ENCODE measurements around the gene MYO1E.

Gene MYO1E

GRCh38 chr15:59221511-59222505, 150.9 kb downstream of the MYO1E start:
- DNase-seq = no peak

GRCh38 chr15:59218710-59219109, 154.0 kb downstream of the MYO1E start:
- DNase-seq = no peak

DNA sequence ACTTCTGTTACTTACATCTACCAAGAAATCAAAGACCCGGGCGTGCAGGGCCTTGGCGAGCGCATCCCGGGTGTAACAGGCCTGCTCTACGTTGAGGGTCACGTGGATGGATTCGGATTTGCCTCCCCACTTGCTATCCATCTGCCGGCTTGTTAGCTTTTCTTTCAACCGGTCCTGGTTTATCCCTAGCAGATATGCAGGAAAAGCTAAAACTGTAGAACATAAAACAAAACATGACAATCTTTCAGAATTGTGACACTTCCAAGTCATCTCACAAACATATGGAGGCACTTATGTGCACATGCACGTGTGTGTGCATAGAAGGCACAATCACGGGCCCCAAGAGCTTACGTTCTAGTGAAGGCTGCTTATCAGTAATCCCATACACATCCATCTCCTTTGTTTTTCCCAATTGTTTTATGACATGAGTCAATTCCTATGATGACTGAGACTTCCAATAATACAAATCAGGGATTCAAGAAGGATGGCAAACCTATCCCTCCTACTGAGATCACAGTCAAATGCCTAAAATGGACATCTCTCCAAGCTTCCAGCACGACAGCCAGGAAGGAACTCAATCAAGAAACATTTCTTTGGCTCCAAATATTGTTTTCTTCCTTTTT, 154.7 kb downstream of the MYO1E start:
- DNase-seq = no peak

DNA sequence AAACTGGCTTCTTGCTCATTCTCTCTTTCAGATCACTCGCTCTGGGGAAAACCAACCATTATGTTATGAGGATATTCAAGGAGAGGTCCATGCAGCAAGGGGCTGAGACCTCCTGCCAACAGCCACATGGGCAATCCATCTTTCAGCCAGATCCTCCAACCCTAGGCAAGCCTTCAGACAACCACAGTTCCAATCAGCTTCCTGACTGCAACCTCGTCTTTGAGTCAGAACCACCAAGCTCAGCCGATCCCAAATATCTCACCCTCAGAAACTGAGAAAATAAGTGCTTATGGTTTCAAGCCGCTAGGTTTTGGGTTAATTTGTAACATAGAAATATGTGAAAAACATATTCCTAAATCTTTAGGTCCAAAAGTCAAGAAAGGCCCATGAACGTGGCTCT, 155.8 kb downstream of the MYO1E start:
- no peak for DNase-seq

DNA sequence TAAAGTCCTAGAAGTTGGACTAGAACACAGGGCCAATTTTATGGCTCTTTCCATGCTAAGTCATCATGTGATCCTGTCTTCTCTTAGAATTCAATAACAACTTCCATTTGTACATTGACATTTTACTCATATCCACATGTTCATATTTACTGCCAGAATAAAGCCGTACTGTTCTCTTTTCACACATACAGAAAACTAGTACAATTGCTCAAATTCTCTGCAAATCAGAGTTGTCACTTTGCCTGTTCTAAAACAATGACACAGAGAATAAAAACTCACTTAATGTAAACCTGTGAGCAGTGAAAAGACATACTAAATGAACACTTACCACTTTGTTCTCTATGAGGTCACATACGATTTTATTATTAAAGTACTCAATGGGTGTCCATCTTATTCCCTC, 162.5 kb downstream of the MYO1E start:
- no peak for DNase-seq

- no peak for DNase-seq
Observed at GRCh38 chr15:59208613-59209249, 163.9 kb downstream of the MYO1E start.

DNA sequence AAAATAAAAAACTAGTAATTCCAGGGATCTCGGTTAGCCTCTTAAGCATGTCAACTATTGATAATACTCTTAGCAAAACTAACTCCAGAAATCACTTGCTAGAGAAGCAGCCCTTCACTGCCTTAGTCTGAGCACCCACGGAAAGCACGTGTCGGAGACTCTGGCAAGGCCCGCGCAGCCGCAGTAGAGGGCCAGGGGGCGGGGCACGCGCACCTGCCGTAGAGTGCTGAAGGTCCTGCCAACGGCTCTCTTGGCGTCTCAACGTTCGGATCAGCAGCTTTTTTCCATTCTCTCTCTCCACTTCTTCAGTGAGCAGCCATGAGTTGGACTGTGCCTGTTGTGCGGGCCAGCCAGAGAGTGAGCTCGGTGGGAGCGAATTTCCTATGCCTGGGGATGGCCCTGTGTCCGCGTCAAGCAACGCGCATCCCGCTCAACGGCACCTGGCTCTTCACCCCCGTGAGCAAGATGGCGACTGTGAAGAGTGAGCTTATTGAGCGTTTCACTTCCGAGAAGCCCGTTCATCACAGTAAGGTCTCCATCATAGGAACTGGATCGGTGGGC, 166.0 kb downstream of the MYO1E start, which contains the start of gene LDHAL6B:
Gene LDHAL6B, plus strand, starts transcription at position 221 of the 561 bp plus-strand sequence. Its CDS starts 98 bp downstream, at position 319.
- DNase-seq = no peak

DNA sequence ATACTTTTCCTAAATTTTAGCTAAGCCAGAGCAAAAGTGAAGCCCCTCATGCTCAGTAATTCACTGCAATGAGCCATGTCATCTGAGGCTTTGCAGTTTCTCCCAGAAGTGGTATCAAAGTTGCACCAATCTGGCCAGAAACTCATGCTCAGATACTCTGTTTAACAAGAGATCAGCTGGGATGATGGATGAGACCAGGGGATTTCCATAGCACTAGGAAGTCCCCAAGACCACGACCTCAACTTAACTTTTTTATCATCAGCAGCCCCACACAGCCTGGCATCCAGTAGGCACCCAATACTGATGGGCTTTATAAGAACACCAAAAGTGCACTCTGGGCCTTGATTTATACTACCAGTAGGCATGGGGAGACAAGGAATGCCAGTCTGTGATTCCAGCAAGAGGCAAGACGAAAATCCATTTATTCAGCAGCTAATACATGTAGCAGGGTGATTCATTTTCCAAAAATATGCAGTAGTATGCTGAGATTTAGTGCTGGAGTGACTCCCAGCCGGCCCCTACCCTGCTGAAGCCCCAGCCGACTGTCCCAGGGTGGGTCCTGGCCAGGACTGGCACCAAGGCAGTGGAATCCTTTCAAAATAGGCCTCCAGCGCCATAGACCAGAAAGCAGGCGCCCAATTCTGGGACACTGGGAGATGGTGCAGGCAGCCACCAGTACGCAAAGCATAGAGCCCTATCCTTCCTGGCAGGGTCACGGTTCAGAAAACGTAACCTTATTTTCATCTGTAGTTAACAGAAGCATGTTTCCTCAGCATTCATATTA, 166.6 kb downstream of the MYO1E start:
- DNase-seq = no peak

DNA sequence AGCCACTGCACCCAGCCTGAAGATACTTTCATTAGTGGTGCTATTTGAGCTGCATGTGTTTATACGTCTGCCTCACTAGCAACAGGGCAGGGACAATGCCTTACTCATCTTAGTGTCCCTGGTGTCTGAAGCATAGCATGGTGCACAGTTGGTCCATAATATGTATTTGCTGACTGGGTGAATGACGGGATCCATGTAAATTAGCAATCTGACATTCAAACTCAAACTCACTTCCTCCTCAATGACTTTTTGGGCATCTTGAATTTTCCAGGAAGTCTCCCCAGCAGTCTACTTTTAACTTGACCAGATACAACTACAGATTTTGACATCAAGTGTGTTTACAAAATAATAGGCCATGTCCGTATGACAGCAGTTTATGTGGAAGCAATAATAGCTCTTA, 169.0 kb downstream of the MYO1E start:
- no peak for DNase-seq

- no peak for DNase-seq
Observed at GRCh38 chr15:59203008-59203407, 169.7 kb downstream of the MYO1E start.

DNA sequence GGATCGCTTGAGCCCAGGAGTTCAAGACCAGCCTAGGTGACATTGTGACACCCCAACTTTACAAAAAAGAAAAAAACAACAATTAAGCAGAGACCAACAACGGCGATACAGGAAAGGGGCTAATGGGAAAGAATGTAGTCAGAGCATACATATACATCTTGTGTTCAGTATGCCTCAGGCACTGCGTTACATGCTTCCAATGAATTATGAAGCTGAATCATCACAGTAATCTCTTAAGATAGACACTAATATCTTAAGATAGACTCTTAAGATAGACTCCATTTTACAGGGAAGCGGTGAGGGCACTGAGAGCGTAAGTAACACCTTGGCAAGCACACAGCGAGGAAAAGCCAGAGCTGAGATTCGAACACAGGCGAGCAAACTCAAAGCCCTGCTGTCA, 172.1 kb downstream of the MYO1E start:
- DNase-seq = no peak

DNA sequence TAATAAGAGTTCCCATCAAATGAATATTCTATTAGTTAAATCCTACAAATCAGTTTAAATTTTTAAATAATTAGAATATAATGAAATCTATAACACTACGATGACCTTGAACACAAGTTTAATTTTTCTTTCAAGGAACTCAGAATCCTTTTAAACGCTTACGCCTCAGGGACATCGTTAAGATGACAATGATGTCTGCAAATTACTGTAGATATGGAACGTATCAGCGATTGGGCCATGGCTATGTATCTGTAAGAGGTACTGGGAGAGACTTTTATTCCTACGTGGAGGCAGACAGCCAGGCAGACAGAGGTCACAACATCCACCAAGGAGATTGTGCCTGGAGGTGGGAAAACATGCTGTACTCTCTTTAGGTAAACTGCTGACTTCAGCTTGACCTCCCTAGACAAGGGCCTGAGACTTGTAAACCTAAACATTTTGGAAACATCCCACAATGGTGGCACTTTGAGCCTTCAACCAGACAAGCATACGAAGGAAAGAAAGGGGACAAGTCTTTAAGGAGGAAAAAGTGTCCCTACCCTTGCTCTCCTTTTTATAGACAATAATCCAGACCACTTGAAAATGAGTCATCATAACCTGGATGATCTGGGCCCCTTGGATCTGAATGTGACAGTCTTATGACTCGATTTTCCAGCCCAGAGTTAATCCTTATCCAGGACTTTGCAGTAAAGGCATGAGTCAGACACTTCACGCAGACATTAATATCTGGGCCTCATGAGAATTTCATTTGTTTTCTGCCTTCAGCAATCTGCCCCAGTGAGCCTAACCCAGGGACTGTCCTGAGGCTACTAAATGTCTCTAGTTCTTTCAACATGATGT, 172.8 kb downstream of the MYO1E start:
- no peak for DNase-seq

GRCh38 chr15:59197454-59197853, 175.2 kb downstream of the MYO1E start:
- no peak for DNase-seq

DNA sequence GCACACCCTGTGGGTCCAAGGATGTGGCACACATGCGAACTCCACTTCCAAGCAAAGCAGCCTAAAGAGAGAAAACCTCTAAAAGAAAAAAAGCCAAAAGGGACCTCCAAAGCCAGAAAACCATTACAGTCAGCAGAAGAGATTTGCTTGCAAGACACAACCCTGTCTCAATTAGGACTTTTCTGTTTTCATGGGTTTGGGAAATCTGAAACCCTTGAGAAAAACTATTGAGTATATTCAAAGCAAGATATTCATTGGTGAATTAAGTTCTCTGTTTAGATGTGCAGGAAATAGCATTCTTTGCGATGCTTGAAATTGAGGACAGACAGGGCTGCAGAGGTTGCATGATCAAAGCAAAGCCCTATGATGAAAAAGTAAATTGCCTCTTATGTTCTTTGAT, 176.3 kb downstream of the MYO1E start:
- DNase-seq = no peak

- DNase-seq = no peak
Observed at GRCh38 chr15:59194639-59195325, 177.9 kb downstream of the MYO1E start.

GRCh38 chr15:59191855-59192237, 180.8 kb downstream of the MYO1E start:
- DNase-seq = no peak

DNA sequence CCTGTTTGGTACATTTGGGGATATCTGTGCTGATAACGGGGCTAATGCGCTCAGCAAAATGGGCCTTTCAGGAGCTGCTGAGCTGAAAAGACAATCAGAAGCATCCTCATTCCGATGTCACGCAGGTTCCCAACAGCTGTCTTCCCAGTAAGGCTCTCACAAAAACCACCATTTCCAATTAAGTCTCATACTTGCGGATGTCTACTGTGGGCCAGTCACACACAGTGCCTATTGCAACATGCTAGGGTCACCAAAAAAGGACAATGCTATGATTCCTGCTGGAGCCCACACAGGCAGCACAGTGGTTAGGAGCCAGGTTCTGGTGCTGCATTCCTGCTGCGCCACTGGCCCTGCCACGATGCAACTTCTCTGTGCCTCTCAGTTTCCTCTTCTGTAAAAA, 182.4 kb downstream of the MYO1E start:
- no peak for DNase-seq

DNA sequence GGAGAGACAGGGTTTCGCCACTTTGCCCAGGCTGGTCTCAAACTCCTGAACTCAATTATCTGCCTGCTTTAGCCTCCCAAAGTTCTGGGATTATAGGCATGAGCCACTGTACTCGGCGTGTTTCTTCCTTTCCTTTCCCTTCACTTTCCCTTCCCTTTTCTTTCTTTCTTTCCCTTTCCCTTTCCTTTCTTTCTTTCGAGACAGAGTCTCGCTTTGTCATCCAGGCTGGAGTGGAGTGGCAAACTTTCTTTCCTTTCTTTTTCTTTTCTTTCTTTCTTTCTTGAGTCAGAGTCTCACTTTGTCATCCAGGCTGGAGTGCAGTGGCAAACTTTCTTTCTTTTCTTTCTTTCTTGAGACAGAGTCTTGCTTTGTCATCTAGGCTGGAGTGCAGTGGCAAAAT, 183.4 kb downstream of the MYO1E start:
- no peak for DNase-seq

GRCh38 chr15:59186501-59186900, 186.2 kb downstream of the MYO1E start:
- no peak for DNase-seq

DNA sequence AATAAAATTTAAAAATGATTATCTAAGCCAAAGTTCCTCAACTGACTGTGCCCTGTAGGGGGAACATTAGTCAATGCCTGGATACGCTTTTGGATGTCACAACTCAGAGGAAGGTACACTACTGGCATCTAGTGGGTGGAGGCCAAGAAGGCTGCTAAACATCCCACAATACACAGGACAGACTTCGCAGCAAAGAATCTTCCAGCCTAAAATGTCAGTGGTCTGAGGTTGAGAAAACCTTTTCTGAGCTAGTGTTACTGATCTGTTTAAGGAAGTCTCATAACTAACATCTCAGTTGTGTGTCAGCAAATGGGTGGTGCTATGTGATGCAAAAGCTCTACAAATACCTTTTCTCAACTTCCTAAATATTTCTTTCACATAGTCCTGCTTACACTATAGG, 186.9 kb downstream of the MYO1E start:
- no peak for DNase-seq

Measured in DMS153 (cell line).